HG03575 (cell line): ENCODE measurements around the gene CYP1A2.
"Not testable (repeated sequence)": the region's sequence is repeated elsewhere in the genome, so short reads cannot be mapped to it uniquely, and the experiment has no call there.

Experiments
- ATAC-seq: cut with Tn5 transposase; IDR thresholded peaks from one replicate; pipeline ENCODE4 v1.9.1; 2021; ENCODE audit not compliant: unreplicated experiment, insufficient number of reproducible peaks, low FRiP score; ENCODE audit errors: extremely low read depth

Gene CYP1A2, protein sequence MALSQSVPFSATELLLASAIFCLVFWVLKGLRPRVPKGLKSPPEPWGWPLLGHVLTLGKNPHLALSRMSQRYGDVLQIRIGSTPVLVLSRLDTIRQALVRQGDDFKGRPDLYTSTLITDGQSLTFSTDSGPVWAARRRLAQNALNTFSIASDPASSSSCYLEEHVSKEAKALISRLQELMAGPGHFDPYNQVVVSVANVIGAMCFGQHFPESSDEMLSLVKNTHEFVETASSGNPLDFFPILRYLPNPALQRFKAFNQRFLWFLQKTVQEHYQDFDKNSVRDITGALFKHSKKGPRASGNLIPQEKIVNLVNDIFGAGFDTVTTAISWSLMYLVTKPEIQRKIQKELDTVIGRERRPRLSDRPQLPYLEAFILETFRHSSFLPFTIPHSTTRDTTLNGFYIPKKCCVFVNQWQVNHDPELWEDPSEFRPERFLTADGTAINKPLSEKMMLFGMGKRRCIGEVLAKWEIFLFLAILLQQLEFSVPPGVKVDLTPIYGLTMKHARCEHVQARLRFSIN

DNA sequence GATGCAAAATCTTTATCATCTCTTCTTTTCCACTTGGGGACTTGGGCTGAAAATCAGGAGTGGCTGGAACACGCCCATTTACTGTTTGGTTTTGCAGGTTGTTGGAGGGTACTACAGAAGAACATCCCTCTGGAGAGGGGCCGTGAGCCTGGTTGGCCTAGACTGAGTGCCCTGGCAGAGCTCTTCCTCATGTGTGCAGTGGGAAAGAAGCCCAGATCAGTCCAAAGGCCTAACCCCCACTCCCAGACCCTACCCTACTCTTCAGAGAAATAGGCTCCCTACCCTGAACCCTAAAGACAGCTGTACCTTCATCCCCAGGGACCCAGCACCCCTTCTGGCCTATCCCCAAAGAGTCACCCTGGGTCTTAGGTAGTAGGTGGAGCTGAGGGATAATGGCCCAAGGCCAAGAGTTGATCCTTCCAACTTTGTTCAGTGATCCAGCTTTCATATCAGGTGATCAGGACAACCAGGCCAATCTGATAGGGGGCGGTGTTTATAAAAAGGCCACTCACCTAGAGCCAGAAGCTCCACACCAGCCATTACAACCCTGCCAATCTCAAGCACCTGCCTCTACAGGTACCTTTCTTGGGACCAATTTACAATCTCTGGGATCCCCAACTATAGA lies at the start of gene CYP1A2:
Gene CYP1A2, plus strand, starts transcription at position 524 of the 625 bp plus-strand sequence. CDS start 894 bp downstream, outside the sequence.
- no peak for ATAC-seq

DNA sequence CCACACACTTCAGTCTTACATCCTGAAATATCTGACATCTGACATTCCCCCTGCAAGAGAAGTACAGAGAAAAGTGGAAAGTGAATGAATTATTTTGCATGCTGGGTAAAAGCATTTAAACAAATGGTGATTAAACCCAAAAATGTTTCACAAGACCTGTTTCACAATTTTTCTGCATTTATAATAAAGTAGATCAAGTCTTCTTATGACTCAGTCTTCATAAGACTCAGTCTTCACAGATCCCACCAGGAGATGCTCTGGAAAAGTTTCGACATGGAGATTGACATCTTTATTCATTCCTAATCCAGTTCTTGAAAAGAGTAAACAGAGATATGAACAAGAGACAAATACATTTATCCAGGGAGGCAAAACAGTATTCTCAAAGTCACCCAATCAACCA lies 39.6 kb upstream of the CYP1A2 start:
- ATAC-seq, result no peak

DNA sequence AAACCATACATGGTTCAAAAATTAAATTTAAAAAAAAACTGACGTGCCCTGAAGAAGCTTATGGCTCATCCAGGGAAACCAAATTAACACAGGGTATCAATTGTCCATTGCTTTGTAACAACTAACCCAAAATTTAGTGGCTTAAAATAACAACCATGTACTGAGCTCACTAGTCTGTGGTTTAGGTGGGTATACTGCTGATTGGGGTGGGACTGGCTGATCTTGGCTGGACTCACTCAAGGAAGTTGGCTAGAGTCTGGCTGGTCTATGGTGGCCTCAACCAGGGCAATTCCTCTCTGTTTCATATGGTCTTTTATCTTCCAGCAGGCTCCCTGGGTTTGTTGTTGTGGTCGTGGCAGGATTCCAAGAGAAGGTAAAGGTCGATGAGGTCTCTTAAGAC lies 38.8 kb upstream of the CYP1A2 start:
- no peak for ATAC-seq

DNA sequence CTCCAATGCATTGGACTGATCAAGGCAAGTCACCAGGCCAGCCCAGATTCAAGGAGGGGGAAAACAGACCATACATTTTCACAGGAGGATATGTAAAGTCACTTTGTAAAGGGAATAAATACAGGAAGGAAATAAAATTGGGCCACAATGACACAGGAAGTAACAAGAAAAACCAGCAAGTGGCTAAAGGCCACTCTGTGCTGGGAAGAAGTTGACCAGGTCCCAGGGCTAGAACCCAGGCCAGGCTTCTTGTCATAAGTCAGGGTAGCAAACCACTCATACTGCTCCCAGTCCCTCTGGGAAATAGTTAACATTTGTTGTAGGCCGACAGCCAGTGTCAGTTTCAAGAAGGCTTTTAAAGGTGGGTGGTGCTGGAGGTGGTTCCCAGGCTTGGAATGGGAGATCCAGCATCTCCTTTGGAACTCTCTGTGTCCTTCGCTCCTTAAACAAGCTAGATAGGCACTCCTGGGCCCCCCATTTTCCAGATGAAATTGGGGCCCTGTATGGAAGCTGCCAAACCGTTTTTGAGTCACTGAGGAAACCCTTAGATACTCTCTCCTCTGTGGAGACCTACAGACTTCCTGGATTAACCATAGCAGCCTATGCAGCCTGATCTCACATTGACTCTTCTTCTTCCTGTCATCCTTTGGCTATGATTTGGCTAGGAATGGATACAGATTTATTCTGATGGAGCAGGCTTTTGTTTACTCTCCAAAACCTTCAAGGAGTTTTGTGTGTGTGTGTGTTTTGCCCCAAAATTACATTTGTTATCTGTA lies 38.1 kb upstream of the CYP1A2 start:
- no peak for ATAC-seq

DNA sequence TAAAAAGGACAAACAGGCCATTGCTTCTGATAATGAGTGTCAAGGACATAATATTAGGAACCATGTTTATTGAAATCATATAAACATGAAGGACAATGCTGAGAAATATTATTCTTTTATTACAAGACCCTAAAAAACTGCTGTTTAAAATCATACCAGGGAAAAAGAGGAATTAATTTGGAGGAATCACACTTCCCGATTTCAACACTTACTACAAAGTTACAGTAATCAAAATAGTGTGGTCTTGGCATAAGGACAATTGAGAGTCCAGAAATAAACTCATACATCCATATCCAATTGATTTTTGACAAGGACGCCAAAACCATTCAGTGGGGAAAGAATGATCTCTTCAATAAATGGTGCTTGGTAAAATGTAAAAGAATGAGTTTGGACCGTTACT lies 36.3 kb upstream of the CYP1A2 start:
- ATAC-seq, result no peak

DNA sequence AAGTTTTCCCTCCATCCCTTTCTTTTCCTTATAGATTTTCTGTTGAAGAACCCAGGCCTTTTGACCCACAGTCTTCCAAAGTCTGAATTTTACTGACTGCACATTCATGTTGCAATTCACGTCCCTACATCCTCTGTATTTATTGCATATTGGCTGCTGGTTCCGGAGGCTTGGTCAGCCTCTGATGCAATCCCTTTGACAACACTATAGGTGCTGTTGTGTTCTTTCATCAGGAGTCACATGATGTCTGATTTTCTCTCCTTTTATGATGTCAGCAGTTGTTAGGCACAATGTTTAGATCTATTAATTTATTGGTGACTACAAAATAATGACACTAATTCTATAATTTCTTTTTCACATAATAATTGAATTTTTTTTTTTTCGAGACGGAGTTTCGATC lies 32.0 kb upstream of the CYP1A2 start:
- ATAC-seq, result no peak

DNA sequence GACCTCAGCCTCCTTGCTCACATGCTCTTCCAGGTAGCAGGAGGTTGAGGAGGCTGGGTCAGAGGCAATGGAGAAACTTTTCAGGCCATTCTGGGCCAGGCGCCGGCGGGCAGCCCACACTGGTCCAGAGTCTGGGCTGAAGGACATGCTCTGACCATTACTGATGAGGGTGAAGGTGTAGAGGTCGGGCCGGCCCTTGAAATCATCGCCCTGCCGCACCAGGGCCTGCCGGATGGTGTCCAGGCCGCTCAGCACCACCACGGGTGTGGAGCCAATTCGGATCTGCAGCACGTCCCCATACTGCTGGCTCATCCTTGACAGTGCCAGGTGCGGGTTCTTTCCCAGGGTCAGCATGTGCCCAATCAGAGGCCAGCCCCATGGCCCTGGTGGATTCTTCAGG lies 26.1 kb upstream of the CYP1A2 start:
- ATAC-seq, result no peak

DNA sequence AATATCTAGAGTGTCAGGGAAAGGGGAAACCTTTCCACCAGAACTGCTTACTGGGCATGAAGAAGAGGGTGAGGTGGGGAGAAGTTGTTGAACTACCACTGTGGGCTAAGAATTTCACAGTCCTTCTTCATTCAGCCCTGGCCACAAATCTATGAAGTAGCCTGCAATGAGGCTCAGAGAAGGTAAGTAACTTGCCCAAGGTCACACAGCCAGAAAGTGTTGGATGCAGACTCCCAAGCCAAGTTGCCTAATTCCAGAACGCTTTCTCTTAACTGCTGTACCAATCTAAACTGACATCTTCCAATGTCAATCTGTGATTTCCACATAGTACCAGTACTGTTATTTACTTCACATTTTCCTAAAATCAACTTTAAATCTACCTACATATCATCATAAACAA lies 25.5 kb upstream of the CYP1A2 start:
- ATAC-seq, result no peak

DNA sequence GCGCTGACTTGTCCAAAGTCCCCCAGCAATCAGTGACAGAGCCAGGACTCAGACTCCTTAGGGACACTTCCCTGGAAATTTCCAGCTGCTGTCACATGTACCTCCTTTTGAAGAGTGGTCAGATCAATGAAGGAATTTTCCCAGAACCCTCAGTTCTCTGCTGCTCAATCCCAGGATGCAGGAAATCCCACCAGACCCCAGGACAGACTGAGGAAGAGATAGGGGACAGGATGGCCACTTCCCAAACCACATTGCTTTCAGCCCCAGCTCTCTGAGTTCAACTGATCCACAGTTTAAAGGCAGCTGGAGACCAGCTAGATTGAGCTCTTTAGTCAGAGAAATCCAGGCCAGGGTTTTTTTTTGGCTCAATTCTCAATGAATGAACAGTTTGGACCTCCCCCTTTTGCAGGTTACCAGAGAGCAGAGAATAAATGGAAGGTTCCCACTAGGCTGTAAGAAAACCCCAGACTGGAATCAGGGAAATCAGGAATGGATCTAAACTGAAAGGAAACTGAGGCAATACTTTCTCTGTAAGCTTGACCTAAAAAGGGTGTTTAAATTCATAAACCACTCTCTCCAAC lies 24.8 kb upstream of the CYP1A2 start:
- no peak for ATAC-seq

DNA sequence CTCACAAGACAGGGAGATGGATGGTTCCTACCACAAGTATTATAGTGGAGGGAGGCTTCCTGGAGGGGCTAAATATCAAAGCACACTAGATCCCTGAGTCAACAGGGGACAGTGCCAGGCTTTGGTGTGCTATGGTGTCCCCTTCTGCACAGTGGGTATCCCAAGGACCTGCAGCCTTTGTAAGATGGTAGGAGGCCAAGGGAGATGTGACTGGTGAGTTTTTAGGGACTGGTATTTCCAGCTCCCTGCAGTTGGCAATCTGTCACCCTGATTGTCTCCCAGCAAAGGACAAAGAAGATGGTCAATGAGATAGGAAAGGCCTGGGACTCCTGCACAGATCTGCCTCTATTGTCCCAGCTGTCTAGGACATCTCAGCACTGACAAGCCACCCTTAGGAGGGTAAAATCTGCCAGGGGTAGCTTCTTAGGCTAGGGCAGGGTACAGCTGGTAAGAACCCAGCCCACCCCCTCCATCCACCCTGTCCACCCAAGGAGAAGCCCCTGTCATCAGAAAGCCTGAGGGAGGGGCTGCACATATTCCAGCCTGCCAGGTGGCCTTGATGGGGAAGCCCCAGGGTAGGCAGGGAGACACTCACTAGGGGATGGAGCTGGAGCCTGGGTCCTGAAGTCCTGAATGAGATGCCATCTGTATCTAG lies 23.9 kb upstream of the CYP1A2 start:
- ATAC-seq, result no peak

DNA sequence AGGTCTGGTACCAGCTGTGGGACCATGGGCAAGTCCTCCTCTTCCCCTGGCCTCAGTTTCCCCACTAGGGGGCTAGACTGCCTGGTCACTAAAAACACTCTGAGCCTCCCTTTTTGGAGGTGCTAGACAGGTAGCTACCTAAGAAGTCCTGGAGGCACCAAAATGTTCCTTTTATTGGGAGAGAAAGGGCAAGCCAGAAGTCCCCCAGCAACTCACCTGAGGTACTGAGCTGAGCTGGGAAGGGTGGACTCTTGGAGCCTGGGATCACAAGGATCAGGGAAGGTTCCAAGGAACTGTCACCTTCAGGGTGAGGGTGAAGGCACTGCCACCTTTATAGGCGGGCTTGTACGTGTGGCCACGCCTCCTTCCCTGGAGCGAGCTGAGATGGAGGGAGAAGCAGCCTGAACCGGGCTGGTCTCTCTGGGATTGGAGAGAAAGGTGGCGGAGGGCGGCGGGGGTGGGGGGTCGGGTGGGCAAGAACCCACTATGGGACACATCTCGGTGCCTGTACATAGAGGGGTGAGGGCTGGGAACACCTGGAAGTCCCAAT lies 23.3 kb upstream of the CYP1A2 start, which contains the start of gene CYP1A1:
Gene CYP1A1, minus strand, starts transcription at position 304 of the 550 bp plus-strand sequence. CDS start 2,431 bp downstream, outside the sequence.
- no peak for ATAC-seq

DNA sequence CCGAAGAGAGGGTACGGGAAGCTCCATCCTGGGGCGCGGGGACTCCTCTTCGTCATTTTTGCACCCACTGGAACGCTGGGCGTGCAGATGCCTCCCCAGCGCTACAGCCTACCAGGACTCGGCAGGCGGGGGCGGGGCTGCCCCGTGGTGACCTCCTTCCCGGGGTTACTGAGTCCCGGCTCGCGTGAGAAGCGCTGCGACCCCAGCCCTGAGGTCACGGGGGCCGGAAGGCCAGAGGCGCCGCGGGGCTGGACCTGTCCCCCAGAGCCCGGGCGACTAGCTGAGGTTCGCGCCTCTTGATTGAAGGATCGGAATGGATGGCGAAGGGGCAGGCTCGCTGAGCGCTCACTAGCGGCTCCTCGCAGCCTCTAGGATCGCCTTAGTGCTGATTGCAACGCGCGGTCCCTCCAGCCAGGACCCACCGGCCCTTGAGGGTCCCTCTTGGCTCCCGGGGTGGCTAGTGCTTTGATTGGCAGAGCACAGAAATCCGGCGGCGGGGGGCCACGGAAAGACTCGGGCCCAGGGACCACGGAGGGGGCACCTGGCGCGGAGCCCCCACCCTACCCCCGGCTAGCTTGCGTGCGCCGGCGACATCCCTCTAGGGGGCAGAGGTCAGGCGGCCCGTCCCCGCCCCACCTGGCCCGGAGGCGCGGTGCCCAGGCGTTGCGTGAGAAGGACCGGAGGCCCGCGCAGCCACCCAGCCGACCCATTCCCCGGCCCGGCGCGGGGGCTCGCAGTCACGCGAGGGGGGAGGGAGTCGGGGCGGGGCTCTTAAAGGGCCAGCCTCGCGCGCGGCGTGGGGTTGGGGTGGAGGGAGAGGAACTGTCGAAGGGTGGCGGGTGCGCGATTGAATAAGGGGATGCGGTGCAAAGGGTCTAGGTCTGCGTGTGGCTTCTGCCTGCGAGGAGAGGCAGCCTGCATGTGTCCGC lies 22.5 kb upstream of the CYP1A2 start:
- ATAC-seq, result no peak

DNA sequence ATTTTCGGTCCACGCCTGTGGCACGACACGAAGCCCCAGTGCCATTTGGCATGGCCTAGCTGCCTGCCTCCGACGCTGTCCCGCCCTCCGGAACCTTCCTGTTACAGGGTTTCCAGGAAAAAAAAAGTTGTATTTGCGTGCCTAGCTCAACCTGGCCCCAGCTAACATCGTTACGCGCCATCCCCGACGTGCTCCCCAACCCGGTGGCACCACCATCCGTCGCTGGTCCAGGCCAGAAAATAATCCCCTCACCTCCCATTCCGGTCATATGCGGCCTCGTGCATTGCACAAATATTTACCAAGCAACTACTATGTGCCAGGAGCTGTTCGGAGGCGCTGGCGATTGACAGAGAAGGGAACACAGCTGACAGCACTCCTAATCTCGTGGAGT lies 21.9 kb upstream of the CYP1A2 start:
- no peak for ATAC-seq

DNA sequence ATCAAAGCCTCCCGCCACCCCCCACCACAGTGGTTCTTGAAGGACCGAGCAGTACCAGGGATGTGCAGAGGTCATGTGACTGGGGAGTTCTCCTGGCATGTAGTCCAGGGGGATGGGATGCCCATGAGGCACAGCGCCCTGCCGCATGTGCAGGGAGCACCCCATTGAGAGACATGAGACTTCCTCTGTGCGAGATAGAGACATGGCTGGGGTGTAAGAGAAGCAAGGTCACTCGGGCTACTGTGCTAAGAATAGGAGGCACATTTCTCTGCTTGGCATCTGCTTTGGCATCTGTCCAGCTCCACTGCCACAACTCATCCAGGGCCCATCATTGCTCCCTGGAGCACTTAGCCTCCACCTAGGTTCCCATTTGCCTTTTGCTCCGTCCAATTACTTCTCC lies 20.9 kb upstream of the CYP1A2 start:
- ATAC-seq, result no peak

DNA sequence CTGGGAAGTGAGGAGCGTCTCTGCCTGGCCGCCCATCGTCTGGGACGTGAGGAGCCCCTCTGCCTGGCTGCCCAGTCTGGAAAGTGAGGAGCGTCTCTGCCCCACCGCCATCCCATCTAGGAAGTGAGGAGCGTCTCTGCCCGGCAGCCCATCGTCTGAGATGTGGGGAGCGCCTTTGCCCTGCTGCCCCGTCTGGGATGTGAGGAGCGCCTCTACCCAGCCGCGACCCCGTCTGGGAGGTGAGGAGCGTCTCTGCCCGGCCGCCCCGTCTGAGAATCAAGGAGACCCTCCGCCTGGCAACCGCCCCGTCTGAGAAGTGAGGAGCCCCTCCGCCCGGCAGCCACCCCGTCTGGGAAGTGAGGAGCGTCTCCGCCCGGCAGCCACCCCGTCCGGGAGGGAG lies 19.9 kb upstream of the CYP1A2 start:
- not testable (repeated sequence) for ATAC-seq

DNA sequence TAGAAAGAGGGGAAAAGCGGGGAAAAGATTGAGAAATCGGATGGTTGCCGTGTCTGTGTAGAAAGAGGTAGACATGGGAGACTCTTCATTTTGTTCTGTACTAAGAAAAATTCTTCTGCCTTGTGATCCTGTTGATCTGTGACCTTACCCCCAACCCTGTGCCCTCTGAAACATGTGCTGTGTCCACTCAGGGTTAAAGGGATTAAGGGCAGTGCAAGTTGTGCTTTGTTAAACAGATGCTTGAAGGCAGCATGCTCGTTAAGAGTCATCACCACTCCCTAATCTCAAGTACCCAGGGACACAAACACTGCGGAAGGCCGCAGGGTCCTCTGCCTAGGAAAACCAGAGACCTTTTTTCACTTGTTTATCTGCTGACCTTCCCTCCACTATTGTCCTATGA lies 19.3 kb upstream of the CYP1A2 start:
- ATAC-seq, result not testable (repeated sequence)

DNA sequence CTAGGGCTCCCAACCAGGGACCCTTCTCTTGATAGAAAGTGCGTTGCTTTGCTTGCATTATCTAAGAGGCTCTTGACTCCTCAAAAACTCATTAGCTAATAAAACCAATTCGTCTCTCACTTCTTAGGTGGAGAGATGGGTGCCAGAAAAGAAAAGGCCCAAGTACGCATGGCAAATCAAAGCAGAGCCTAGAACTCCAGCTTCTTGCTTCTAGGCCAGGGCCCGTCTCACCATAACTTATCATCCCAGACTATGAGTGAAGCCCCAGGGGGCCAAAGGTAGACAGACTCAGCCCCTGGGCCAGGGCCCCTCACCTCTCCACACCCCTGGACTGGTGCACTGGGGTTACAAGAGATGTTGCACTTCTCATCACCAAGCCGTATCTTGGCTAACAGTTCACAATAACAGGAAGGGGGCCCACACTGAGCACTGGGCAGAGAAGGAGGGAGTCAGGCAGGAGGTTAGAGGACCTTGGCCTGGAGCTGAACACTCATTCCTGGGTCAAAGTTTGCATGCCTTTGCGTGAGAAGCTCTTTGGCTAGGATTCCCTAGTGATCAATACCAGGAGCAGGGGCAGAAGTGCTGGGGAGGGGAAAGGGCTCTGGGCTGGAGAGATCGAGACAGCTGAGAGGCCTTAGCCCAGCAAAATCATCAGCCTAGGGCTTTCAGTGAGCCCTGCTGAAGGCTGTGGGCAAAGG lies 17.9 kb upstream of the CYP1A2 start:
- ATAC-seq, result no peak
